Suprapubic skin (tissue), 3 donors: ENCODE data around the gene RAB3GAP2.

ENCODE experiments used
- POLR2AphosphoS5 ChIP-seq, 3 donors: sonication (generic); formaldehyde crosslinking; IDR thresholded peaks; one replicate each; pipeline ENCODE4 v1.6.1; 2017; ENCODE audit warnings: antibody characterized with exemption in 3 of 3
- TF ChIP-seq, protein P1 (sequence below), 2 donors: fragments of 200-600 bp in 1 of 2; fragments of 450-650 bp in 1 of 2; sonication (generic) in 1 of 2; IDR thresholded peaks; one replicate each; pipeline ENCODE4 v1.5.1; 2016 to 2019; ENCODE audit warnings: antibody characterized with exemption in 2 of 2, mild to moderate bottlenecking in 1 of 2, moderate library complexity in 1 of 2

- TF ChIP-seq, protein P1, sequence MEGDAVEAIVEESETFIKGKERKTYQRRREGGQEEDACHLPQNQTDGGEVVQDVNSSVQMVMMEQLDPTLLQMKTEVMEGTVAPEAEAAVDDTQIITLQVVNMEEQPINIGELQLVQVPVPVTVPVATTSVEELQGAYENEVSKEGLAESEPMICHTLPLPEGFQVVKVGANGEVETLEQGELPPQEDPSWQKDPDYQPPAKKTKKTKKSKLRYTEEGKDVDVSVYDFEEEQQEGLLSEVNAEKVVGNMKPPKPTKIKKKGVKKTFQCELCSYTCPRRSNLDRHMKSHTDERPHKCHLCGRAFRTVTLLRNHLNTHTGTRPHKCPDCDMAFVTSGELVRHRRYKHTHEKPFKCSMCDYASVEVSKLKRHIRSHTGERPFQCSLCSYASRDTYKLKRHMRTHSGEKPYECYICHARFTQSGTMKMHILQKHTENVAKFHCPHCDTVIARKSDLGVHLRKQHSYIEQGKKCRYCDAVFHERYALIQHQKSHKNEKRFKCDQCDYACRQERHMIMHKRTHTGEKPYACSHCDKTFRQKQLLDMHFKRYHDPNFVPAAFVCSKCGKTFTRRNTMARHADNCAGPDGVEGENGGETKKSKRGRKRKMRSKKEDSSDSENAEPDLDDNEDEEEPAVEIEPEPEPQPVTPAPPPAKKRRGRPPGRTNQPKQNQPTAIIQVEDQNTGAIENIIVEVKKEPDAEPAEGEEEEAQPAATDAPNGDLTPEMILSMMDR (IDR thresholded peaks at IDR 0.05) = no peak
- no peak for TF ChIP-seq POLR2AphosphoS5 (IDR thresholded peaks at IDR 0.05)
Observed at GRCh38 chr1:220315070-220315839, 43.0 kb upstream of the RAB3GAP2 start.
